ENCODE data around the gene LDHAL6B. TPM values are rescaled to one million over a fixed set of nuclear protein-coding genes. Genes with fewer than 3 reads are reported as not detected.

Gene LDHAL6B
- total and polyA plus RNA-seq, 2 of the 8 experiments (the other 6 are each of a cell fraction or from before 2014, with no cell fraction given) = not detected

DNA sequence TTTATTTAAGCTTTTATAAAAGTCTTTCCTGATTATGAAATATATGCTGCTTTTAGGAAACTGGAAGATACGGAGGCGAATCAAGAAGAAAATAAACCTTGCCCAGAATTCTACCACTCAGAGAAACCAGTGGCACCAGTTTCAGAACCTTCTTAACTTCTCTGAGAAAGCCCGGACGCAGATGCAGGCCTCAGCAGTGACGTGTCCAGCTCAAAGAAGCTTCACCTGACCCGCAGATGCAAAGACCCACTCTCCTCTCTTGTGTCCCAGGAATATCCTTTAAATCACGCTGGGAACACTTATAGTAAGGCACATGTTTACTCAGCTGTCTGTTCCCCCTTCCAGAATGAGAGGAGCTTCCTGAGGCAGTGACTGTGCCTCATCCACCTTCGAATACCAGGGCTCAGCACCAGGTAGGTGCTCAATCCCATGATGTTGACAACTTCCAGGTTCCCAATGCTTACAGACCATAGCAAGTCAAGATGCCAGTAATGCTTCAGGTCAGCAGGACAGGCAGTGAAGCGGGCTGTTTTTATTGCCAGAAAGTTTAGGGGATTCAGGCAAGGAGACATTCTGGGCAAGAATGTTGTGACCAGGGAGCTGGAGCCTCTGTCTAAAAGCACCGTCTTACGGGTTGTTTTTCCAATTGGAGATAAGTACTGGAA is 39.9 kb upstream of the LDHAL6B start (continued):
- TF ChIP-seq, protein P1, sequence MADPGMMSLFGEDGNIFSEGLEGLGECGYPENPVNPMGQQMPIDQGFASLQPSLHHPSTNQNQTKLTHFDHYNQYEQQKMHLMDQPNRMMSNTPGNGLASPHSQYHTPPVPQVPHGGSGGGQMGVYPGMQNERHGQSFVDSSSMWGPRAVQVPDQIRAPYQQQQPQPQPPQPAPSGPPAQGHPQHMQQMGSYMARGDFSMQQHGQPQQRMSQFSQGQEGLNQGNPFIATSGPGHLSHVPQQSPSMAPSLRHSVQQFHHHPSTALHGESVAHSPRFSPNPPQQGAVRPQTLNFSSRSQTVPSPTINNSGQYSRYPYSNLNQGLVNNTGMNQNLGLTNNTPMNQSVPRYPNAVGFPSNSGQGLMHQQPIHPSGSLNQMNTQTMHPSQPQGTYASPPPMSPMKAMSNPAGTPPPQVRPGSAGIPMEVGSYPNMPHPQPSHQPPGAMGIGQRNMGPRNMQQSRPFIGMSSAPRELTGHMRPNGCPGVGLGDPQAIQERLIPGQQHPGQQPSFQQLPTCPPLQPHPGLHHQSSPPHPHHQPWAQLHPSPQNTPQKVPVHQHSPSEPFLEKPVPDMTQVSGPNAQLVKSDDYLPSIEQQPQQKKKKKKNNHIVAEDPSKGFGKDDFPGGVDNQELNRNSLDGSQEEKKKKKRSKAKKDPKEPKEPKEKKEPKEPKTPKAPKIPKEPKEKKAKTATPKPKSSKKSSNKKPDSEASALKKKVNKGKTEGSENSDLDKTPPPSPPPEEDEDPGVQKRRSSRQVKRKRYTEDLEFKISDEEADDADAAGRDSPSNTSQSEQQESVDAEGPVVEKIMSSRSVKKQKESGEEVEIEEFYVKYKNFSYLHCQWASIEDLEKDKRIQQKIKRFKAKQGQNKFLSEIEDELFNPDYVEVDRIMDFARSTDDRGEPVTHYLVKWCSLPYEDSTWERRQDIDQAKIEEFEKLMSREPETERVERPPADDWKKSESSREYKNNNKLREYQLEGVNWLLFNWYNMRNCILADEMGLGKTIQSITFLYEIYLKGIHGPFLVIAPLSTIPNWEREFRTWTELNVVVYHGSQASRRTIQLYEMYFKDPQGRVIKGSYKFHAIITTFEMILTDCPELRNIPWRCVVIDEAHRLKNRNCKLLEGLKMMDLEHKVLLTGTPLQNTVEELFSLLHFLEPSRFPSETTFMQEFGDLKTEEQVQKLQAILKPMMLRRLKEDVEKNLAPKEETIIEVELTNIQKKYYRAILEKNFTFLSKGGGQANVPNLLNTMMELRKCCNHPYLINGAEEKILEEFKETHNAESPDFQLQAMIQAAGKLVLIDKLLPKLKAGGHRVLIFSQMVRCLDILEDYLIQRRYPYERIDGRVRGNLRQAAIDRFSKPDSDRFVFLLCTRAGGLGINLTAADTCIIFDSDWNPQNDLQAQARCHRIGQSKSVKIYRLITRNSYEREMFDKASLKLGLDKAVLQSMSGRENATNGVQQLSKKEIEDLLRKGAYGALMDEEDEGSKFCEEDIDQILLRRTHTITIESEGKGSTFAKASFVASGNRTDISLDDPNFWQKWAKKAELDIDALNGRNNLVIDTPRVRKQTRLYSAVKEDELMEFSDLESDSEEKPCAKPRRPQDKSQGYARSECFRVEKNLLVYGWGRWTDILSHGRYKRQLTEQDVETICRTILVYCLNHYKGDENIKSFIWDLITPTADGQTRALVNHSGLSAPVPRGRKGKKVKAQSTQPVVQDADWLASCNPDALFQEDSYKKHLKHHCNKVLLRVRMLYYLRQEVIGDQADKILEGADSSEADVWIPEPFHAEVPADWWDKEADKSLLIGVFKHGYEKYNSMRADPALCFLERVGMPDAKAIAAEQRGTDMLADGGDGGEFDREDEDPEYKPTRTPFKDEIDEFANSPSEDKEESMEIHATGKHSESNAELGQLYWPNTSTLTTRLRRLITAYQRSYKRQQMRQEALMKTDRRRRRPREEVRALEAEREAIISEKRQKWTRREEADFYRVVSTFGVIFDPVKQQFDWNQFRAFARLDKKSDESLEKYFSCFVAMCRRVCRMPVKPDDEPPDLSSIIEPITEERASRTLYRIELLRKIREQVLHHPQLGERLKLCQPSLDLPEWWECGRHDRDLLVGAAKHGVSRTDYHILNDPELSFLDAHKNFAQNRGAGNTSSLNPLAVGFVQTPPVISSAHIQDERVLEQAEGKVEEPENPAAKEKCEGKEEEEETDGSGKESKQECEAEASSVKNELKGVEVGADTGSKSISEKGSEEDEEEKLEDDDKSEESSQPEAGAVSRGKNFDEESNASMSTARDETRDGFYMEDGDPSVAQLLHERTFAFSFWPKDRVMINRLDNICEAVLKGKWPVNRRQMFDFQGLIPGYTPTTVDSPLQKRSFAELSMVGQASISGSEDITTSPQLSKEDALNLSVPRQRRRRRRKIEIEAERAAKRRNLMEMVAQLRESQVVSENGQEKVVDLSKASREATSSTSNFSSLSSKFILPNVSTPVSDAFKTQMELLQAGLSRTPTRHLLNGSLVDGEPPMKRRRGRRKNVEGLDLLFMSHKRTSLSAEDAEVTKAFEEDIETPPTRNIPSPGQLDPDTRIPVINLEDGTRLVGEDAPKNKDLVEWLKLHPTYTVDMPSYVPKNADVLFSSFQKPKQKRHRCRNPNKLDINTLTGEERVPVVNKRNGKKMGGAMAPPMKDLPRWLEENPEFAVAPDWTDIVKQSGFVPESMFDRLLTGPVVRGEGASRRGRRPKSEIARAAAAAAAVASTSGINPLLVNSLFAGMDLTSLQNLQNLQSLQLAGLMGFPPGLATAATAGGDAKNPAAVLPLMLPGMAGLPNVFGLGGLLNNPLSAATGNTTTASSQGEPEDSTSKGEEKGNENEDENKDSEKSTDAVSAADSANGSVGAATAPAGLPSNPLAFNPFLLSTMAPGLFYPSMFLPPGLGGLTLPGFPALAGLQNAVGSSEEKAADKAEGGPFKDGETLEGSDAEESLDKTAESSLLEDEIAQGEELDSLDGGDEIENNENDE (IDR thresholded peaks at IDR 0.05; ENCODE audit: insufficient replicate concordance, low read length) = no peak
- TF ChIP-seq CHD2 (IDR thresholded peaks at IDR 0.05; ENCODE audit: low read length) (no peak), MAFK (IDR thresholded peaks at IDR 0.05; ENCODE audit: low read depth, low read length) (no peak), RXRA (IDR thresholded peaks at IDR 0.05; ENCODE audit: insufficient read depth, low read depth, low read length) (no peak), POLR2AphosphoS5 (IDR thresholded peaks at IDR 0.05; ENCODE audit: low read depth, low read length) (no peak), SIRT6 (IDR thresholded peaks at IDR 0.05; ENCODE audit: low read length) (no peak), SAP30 (IDR thresholded peaks at IDR 0.05; ENCODE audit: insufficient read depth, insufficient replicate concordance, low read length) (no peak)
- TF ChIP-seq, protein P2, sequence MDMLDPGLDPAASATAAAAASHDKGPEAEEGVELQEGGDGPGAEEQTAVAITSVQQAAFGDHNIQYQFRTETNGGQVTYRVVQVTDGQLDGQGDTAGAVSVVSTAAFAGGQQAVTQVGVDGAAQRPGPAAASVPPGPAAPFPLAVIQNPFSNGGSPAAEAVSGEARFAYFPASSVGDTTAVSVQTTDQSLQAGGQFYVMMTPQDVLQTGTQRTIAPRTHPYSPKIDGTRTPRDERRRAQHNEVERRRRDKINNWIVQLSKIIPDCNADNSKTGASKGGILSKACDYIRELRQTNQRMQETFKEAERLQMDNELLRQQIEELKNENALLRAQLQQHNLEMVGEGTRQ (IDR thresholded peaks at IDR 0.05; ENCODE audit: low read length) = no peak

Measured in H1 (cell line).